HepG2 (cell line): Measurements from ENCODE around the gene MIF.

Experiments
- ZNF10 ChIP-seq: sonication (generic); formaldehyde crosslinking; IDR thresholded peaks from 2 replicates; pipeline ENCODE4 v1.4.0; 2020; ENCODE audit warnings: mild to moderate bottlenecking, low read depth, missing genetic modification reagents, borderline replicate concordance
- ZNF24 ChIP-seq: fragments of 450-650 bp; IDR thresholded peaks from 2 replicates; pipeline ENCODE4 v1.6.1; 2017; ENCODE audit warnings: antibody characterized with exemption, mild to moderate bottlenecking

GRCh38 chr22:23891726-23892125, 2.5 kb upstream of the MIF start:
- no peak for TF ChIP-seq ZNF24
- no peak for TF ChIP-seq ZNF10 (CRISPR knock-in tag)
